ENCODE results near the gene PCDHB8.
"Not testable (repeated sequence)": the region's sequence is repeated elsewhere in the genome, so short reads cannot be mapped to it uniquely, and the experiment has no call there.

DNA sequence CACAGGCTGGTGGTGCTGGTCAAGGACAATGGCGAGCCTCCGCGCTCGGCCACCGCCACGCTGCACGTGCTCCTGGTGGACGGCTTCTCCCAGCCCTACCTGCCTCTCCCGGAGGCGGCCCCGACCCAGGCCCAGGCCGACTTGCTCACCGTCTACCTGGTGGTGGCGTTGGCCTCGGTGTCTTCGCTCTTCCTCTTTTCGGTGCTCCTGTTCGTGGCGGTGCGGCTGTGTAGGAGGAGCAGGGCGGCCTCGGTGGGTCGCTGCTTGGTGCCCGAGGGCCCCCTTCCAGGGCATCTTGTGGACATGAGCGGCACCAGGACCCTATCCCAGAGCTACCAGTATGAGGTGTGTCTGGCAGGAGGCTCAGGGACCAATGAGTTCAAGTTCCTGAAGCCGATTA lies 38.4 kb downstream of the PCDHB8 start:
- TF ChIP-seq, protein P1, sequence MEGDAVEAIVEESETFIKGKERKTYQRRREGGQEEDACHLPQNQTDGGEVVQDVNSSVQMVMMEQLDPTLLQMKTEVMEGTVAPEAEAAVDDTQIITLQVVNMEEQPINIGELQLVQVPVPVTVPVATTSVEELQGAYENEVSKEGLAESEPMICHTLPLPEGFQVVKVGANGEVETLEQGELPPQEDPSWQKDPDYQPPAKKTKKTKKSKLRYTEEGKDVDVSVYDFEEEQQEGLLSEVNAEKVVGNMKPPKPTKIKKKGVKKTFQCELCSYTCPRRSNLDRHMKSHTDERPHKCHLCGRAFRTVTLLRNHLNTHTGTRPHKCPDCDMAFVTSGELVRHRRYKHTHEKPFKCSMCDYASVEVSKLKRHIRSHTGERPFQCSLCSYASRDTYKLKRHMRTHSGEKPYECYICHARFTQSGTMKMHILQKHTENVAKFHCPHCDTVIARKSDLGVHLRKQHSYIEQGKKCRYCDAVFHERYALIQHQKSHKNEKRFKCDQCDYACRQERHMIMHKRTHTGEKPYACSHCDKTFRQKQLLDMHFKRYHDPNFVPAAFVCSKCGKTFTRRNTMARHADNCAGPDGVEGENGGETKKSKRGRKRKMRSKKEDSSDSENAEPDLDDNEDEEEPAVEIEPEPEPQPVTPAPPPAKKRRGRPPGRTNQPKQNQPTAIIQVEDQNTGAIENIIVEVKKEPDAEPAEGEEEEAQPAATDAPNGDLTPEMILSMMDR (conservative IDR thresholded peaks at IDR 0.05; ENCODE audit: low read depth, low read length), result not testable (repeated sequence)
- TF ChIP-seq EZH2 (IDR thresholded peaks at IDR 0.05; ENCODE audit: borderline replicate concordance, low read depth, low read length, poor library complexity, severe bottlenecking), result not testable (repeated sequence)

All from A673 (cell line).